WTC11 (cell line): ENCODE measurements around the gene TLE3. TPM values are rescaled to one million over a fixed set of nuclear protein-coding genes. Genes with fewer than 3 reads are reported as not detected.

Source experiments
- ATAC-seq: fragments of 200-7000 bp; cut with Tn5 transposase; 2 replicates; pipeline ENCODE4 v1.10.0; 2021; ENCODE audit warnings: mild to moderate bottlenecking, moderate library complexity
- CTCF ChIA-PET: fragments of 300-600 bp; sonication (Branson Sonifier 250); formaldehyde crosslinking; loops from one replicate; lab custom pipeline; 2021; ENCODE audit warnings: antibody characterized with exemption; lab: Charles Lee
- POLR2A ChIA-PET: fragments of 350-600 bp; sonication (Branson Sonifier 250); formaldehyde crosslinking; loops from one replicate; lab custom pipeline; 2021; ENCODE audit warnings: antibody characterized with exemption; lab: Charles Lee
- DNase-seq: peaks from one replicate; pipeline ENCODE4 v3.0.0; 2021; ENCODE audit warnings: low spot score
- H3K27ac Mint-ChIP-seq: 2 replicates; pipeline ENCODE4 v1.8.0; 2021; ENCODE audit warnings: mixed read lengths
- H3K27me3 Mint-ChIP-seq: 2 replicates; pipeline ENCODE4 v1.8.0; 2021; ENCODE audit warnings: low read depth, mild to moderate bottlenecking, moderate library complexity, mixed read lengths
- H3K36me3 Mint-ChIP-seq: 2 replicates; pipeline ENCODE4 v1.8.0; 2021; ENCODE audit warnings: mixed read lengths
- H3K4me1 Mint-ChIP-seq: 2 replicates; pipeline ENCODE4 v1.8.0; 2022; ENCODE audit warnings: mixed read lengths
- H3K4me3 Mint-ChIP-seq: 2 replicates; pipeline ENCODE4 v1.8.0; 2021; ENCODE audit warnings: mild to moderate bottlenecking, moderate library complexity, mixed read lengths
- H3K9me3 Mint-ChIP-seq: 2 replicates; pipeline ENCODE4 v1.8.0; 2021; ENCODE audit warnings: mixed read lengths
- ARID4B ChIP-seq: sonication (generic); formaldehyde crosslinking; IDR thresholded peaks from 2 replicates; pipeline ENCODE4 v1.8.0; 2023; ENCODE audit warnings: missing genetic modification reagents, mild to moderate bottlenecking, borderline replicate concordance
- ATF1 ChIP-seq: sonication (generic); formaldehyde crosslinking; IDR thresholded peaks from 2 replicates; pipeline ENCODE4 v1.8.1; 2023; ENCODE audit warnings: mild to moderate bottlenecking, moderate library complexity, missing genetic modification reagents
- CTCF ChIP-seq: fragments of 200-600 bp; IDR thresholded peaks from 2 replicates; pipeline ENCODE4 v1.8.0; 2022; ENCODE audit warnings: antibody characterized with exemption
- ELF4 ChIP-seq: sonication (generic); formaldehyde crosslinking; IDR thresholded peaks from 2 replicates; pipeline ENCODE4 v1.8.1; 2022; ENCODE audit warnings: low read depth, mild to moderate bottlenecking, moderate library complexity, missing genetic modification reagents
- ESRRA ChIP-seq: sonication (generic); formaldehyde crosslinking; IDR thresholded peaks from 2 replicates; pipeline ENCODE4 v1.8.1; 2022; ENCODE audit warnings: mild to moderate bottlenecking, missing genetic modification reagents, borderline replicate concordance
- ETV6 ChIP-seq: sonication (generic); formaldehyde crosslinking; IDR thresholded peaks from 2 replicates; pipeline ENCODE4 v1.8.1; 2022; ENCODE audit warnings: mild to moderate bottlenecking, missing genetic modification reagents
- FOXK1 ChIP-seq: sonication (generic); formaldehyde crosslinking; IDR thresholded peaks from 2 replicates; pipeline ENCODE4 v1.8.0; 2022; ENCODE audit warnings: mild to moderate bottlenecking, moderate library complexity, missing genetic modification reagents
- GABPB1 ChIP-seq: sonication (generic); formaldehyde crosslinking; IDR thresholded peaks from 2 replicates; pipeline ENCODE4 v1.8.1; 2023; ENCODE audit warnings: mild to moderate bottlenecking, missing genetic modification reagents
- MAX ChIP-seq: sonication (generic); formaldehyde crosslinking; IDR thresholded peaks from 2 replicates; pipeline ENCODE4 v1.8.0; 2022; ENCODE audit warnings: mild to moderate bottlenecking, missing genetic modification reagents
- MYBL2 ChIP-seq: sonication (generic); formaldehyde crosslinking; IDR thresholded peaks from 2 replicates; pipeline ENCODE4 v1.8.1; 2023; ENCODE audit warnings: mild to moderate bottlenecking, moderate library complexity, missing genetic modification reagents
- NR1H2 ChIP-seq: sonication (generic); formaldehyde crosslinking; IDR thresholded peaks from 2 replicates; pipeline ENCODE4 v1.9.0; 2021; ENCODE audit warnings: mild to moderate bottlenecking, moderate library complexity, missing genetic modification reagents
- SP1 ChIP-seq: sonication (generic); formaldehyde crosslinking; conservative IDR thresholded peaks from 2 replicates; pipeline ENCODE4 v1.8.1; 2022; ENCODE audit warnings: missing genetic modification reagents
- TCF7 ChIP-seq: sonication (generic); formaldehyde crosslinking; IDR thresholded peaks from 2 replicates; pipeline ENCODE4 v1.8.0; 2022; ENCODE audit warnings: mild to moderate bottlenecking, low read depth, missing genetic modification reagents, moderate library complexity
- USF1 ChIP-seq: sonication (generic); formaldehyde crosslinking; IDR thresholded peaks from 2 replicates; pipeline ENCODE4 v1.8.0; 2022; ENCODE audit warnings: mild to moderate bottlenecking, missing genetic modification reagents
- ZBTB21 ChIP-seq: sonication (generic); formaldehyde crosslinking; IDR thresholded peaks from 2 replicates; pipeline ENCODE4 v1.8.1; 2023; ENCODE audit warnings: mild to moderate bottlenecking, missing genetic modification reagents, borderline replicate concordance
- ZNF671 ChIP-seq: fragments of 250-450 bp; sonication (Bioruptor Pico); IDR thresholded peaks from 2 replicates; pipeline ENCODE4 v1.8.0; 2021; ENCODE audit warnings: mild to moderate bottlenecking
- total RNA-seq: library from RNA; stranded (reverse); gene quantifications from 3 replicates; pipeline ENCODE4 v1.2.3, GENCODE V29; 2021
- TF ChIP-seq, protein P1 (sequence below): fragments of 250-450 bp; sonication (Bioruptor Pico); IDR thresholded peaks from 2 replicates; pipeline ENCODE4 v2.1.2; 2022; ENCODE audit warnings: mild to moderate bottlenecking, moderate library complexity
- TF ChIP-seq, protein P2 (sequence below): sonication (generic); formaldehyde crosslinking; IDR thresholded peaks from 2 replicates; pipeline ENCODE4 v1.8.1; 2023; ENCODE audit warnings: mild to moderate bottlenecking, missing genetic modification reagents
- TF ChIP-seq, protein P3 (sequence below): sonication (generic); formaldehyde crosslinking; IDR thresholded peaks from 2 replicates; pipeline ENCODE4 v1.8.1; 2023; ENCODE audit warnings: mild to moderate bottlenecking, missing genetic modification reagents, borderline replicate concordance

The TLE3 gene
- total RNA-seq, 1 experiment from 2014 or later: 78.7 TPM

DNA sequence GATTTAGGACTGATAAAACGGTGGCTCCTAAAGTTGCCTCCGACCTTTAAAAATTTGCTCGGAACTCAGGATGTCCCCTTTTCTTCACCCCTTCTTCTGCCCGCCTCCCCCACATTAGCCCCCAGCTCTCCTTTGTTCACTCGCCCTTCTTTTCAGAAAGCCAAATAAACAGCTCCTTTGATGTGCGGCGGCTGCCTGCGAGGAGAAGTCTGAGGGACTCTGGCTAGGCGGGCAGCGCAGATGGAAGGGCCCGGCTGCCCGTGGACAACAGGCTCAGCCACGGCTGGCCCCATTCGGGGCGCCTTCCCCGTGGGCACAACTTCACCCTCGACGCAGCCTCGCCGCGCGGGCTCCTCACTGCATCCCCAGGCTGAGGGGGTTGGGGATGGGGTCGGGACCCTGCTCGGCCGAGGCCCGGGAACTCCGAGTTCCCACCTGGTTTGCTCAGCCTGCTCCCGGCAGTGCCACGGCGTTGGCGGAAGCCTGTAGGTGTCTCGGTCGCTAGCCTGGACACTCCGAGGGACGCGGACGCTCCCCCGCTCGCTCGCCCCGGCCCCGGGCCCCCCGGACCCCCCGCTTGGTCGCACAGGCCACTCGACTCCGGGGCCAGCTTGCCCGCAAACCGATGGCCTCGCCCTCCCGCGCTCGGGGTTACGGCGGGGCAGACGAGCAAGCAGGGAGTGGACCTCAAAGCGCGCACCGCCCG, 897 bp upstream of the TLE3 start (continued):
- TF ChIP-seq CTCF: no peak
- TF ChIP-seq TCF7 (CRISPR knock-in tag): no peak; the same call in 1 of the 2 replicates
- TF ChIP-seq ARID4B (CRISPR knock-in tag): 0 out of 2 replicates have a peak, but pooled peaks have one; percentile 57
- 0 out of 2 replicates have a peak, but pooled peaks have one; percentile 10 for TF ChIP-seq GABPB1
- TF ChIP-seq, protein P1, sequence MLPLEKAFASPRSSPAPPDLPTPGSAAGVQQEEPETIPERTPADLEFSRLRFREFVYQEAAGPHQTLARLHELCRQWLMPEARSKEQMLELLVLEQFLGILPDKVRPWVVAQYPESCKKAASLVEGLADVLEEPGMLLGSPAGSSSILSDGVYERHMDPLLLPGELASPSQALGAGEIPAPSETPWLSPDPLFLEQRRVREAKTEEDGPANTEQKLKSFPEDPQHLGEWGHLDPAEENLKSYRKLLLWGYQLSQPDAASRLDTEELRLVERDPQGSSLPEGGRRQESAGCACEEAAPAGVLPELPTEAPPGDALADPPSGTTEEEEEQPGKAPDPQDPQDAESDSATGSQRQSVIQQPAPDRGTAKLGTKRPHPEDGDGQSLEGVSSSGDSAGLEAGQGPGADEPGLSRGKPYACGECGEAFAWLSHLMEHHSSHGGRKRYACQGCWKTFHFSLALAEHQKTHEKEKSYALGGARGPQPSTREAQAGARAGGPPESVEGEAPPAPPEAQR (CRISPR knock-in tag): no peak
- TF ChIP-seq SP1 (CRISPR knock-in tag): no peak
- 0 out of 2 replicates have a peak, but pooled peaks have one; percentile 11 for TF ChIP-seq USF1 (CRISPR knock-in tag)
- TF ChIP-seq ESRRA (CRISPR knock-in tag): no peak
- no peak; the same call in 1 of the 2 replicates for TF ChIP-seq MAX (CRISPR knock-in tag)
- TF ChIP-seq FOXK1 (CRISPR knock-in tag): 0 out of 2 replicates have a peak, but pooled peaks have one; percentile 26

GRCh38 chr15:70098153-70098460, 390 bp upstream of the TLE3 start:
- H3K9me3 Mint-ChIP-seq: no peaks in the 10 kb centered on the region
- no peaks in the 10 kb centered on the region; the same call in 1 of the 2 replicates for H3K36me3 Mint-ChIP-seq
- peak overlapping the region; percentile 98 for H3K4me3 Mint-ChIP-seq
- DNase-seq (no peak), ATAC-seq (no peak)
- ChIA-PET CTCF (interaction anchor here (0.8 to 1.7 kb wide), 6 partner anchors 13 to 256 kb away, joined by 3 to 6 read pairs (median 4); no protein-coding TSS in a partner anchor), POLR2A (interaction anchor here (0.9 to 4.6 kb wide), 10 partner anchors 9 to 265 kb away, joined by 3 to 44 read pairs (median 4); no protein-coding TSS in a partner anchor)
- peak overlapping the region; percentile 94 for H3K27ac Mint-ChIP-seq
- H3K27me3 Mint-ChIP-seq: peaks cover 27% of the 10 kb centered on the region
- H3K4me1 Mint-ChIP-seq: peaks cover 43% of the 10 kb centered on the region
- TF ChIP-seq ATF1 (CRISPR knock-in tag) (no peak), ETV6 (CRISPR knock-in tag) (no peak), NR1H2 (CRISPR knock-in tag) (no peak), ZBTB21 (CRISPR knock-in tag) (no peak), ELF4 (CRISPR knock-in tag) (no peak), FOXK1 (CRISPR knock-in tag) (no peak), MYBL2 (no peak), ZNF671 (no peak)
- TF ChIP-seq, protein P2, sequence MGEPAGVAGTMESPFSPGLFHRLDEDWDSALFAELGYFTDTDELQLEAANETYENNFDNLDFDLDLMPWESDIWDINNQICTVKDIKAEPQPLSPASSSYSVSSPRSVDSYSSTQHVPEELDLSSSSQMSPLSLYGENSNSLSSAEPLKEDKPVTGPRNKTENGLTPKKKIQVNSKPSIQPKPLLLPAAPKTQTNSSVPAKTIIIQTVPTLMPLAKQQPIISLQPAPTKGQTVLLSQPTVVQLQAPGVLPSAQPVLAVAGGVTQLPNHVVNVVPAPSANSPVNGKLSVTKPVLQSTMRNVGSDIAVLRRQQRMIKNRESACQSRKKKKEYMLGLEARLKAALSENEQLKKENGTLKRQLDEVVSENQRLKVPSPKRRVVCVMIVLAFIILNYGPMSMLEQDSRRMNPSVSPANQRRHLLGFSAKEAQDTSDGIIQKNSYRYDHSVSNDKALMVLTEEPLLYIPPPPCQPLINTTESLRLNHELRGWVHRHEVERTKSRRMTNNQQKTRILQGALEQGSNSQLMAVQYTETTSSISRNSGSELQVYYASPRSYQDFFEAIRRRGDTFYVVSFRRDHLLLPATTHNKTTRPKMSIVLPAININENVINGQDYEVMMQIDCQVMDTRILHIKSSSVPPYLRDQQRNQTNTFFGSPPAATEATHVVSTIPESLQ (CRISPR knock-in tag): no peak
- TF ChIP-seq, protein P3, sequence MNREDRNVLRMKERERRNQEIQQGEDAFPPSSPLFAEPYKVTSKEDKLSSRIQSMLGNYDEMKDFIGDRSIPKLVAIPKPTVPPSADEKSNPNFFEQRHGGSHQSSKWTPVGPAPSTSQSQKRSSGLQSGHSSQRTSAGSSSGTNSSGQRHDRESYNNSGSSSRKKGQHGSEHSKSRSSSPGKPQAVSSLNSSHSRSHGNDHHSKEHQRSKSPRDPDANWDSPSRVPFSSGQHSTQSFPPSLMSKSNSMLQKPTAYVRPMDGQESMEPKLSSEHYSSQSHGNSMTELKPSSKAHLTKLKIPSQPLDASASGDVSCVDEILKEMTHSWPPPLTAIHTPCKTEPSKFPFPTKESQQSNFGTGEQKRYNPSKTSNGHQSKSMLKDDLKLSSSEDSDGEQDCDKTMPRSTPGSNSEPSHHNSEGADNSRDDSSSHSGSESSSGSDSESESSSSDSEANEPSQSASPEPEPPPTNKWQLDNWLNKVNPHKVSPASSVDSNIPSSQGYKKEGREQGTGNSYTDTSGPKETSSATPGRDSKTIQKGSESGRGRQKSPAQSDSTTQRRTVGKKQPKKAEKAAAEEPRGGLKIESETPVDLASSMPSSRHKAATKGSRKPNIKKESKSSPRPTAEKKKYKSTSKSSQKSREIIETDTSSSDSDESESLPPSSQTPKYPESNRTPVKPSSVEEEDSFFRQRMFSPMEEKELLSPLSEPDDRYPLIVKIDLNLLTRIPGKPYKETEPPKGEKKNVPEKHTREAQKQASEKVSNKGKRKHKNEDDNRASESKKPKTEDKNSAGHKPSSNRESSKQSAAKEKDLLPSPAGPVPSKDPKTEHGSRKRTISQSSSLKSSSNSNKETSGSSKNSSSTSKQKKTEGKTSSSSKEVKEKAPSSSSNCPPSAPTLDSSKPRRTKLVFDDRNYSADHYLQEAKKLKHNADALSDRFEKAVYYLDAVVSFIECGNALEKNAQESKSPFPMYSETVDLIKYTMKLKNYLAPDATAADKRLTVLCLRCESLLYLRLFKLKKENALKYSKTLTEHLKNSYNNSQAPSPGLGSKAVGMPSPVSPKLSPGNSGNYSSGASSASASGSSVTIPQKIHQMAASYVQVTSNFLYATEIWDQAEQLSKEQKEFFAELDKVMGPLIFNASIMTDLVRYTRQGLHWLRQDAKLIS (CRISPR knock-in tag): no peak
